DOHH2 (cell line): Measurements from ENCODE around the gene MYO5C.

Source experiments
- H3F3A ChIP-seq: fragments of 200-600 bp; sonication (generic), shearing (Covaris generic); 2 replicates; pipeline ENCODE4 v1.6.0; 2016; ENCODE audit warnings: antibody characterized with exemption, mild to moderate bottlenecking; ENCODE audit not compliant: control insufficient read depth, insufficient read depth
- H3K27ac ChIP-seq: fragments of 200-600 bp; sonication (generic); 2 replicates; pipeline ENCODE4 v1.5.1; 2014; ENCODE audit warnings: low read depth, mild to moderate bottlenecking, low read length, moderate library complexity
- H3K27me3 ChIP-seq: fragments of 200-600 bp; sonication (generic); 2 replicates; pipeline ENCODE4 v1.6.1; 2014; ENCODE audit warnings: mild to moderate bottlenecking, low read length, mixed read lengths; ENCODE audit not compliant: control insufficient read depth
- H3K36me3 ChIP-seq: fragments of 200-600 bp; sonication (generic); 2 replicates; pipeline ENCODE4 v1.6.1; 2014; ENCODE audit warnings: mild to moderate bottlenecking, low read length, moderate library complexity, mixed read lengths; ENCODE audit not compliant: control insufficient read depth
- H3K4me1 ChIP-seq: fragments of 200-600 bp; sonication (generic); 2 replicates; pipeline ENCODE4 v1.6.1; 2014; ENCODE audit warnings: mild to moderate bottlenecking, low read length, mixed read lengths; ENCODE audit not compliant: control insufficient read depth
- H3K4me2 ChIP-seq: fragments of 200-600 bp; sonication (generic); 2 replicates; pipeline ENCODE4 v1.6.0; 2014; ENCODE audit warnings: mild to moderate bottlenecking, low read length, moderate library complexity
- H3K4me3 ChIP-seq: fragments of 200-600 bp; sonication (generic); 2 replicates; pipeline ENCODE4 v1.5.1; 2014; ENCODE audit warnings: mild to moderate bottlenecking, low read length, mixed read lengths
- H3K79me2 ChIP-seq: fragments of 200-600 bp; sonication (generic); 2 replicates; pipeline ENCODE4 v1.6.1; 2014; ENCODE audit warnings: mild to moderate bottlenecking, low read length, mixed read lengths; ENCODE audit not compliant: control insufficient read depth
- H3K9me2 ChIP-seq: fragments of 200-600 bp; sonication (generic); replicated peaks from 2 replicates; pipeline ENCODE4 v1.6.1; 2014; ENCODE audit warnings: mild to moderate bottlenecking, low read length, mixed read lengths; ENCODE audit not compliant: control insufficient read depth
- H3K9me3 ChIP-seq: fragments of 200-600 bp; sonication (generic); 2 replicates; pipeline ENCODE4 v1.6.1; 2014; ENCODE audit warnings: antibody characterized with exemption, low read length, mixed read lengths; ENCODE audit not compliant: control insufficient read depth, insufficient read depth
- H4K20me1 ChIP-seq: fragments of 200-600 bp; sonication (generic); 2 replicates; pipeline ENCODE4 v1.6.0; 2014; ENCODE audit warnings: low read depth, mild to moderate bottlenecking, antibody characterized with exemption, low read length, moderate library complexity; ENCODE audit not compliant: control insufficient read depth, insufficient read depth
- EZH2phosphoT487 ChIP-seq: fragments of 200-600 bp; sonication (generic); IDR thresholded peaks from 2 replicates; pipeline ENCODE4 v1.6.1; 2017; ENCODE audit warnings: borderline replicate concordance, mild to moderate bottlenecking, antibody characterized with exemption, low read length, moderate library complexity, mixed read lengths
- TF ChIP-seq, protein P1 (sequence below): fragments of 200-600 bp; sonication (generic); IDR thresholded peaks from one replicate; pipeline ENCODE4 v1.5.1; 2014; ENCODE audit warnings: antibody characterized with exemption, mild to moderate bottlenecking, low read depth, low read length; ENCODE audit not compliant: poor library complexity, severe bottlenecking

Gene MYO5C

DNA sequence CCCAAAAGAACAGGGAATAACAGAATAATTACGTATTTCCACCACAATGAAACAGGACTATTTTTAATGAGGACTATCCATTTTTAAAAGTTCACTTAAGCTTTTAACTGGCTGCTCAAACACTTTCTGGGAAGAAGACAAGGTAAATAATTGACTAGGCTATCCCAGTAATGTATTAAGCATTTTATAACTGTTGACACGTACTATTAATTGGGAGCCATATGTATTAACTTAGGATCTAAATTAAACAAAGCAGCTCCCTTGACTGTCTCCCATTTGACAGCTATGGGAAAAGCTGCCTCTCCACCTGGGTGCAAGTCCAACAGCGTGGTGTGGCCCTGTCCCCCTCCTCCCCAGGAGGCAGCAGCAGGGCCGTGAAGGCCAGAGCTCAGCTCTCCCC is 36.1 kb downstream of the MYO5C start:
- no peaks in the 10 kb centered on the region for H3K9me2 ChIP-seq
- no peak overlapping the region for H3K4me3 ChIP-seq
- no peak overlapping the region for H3K4me2 ChIP-seq
- H3K4me1 ChIP-seq: peaks cover 31% of the 10 kb centered on the region
- H3K27me3 ChIP-seq: peaks cover 6% of the 10 kb centered on the region; the same call in 1 of the 2 replicates
- H3K79me2 ChIP-seq: no peaks in the 10 kb centered on the region
- TF ChIP-seq EZH2phosphoT487: no peak
- TF ChIP-seq, protein P1, sequence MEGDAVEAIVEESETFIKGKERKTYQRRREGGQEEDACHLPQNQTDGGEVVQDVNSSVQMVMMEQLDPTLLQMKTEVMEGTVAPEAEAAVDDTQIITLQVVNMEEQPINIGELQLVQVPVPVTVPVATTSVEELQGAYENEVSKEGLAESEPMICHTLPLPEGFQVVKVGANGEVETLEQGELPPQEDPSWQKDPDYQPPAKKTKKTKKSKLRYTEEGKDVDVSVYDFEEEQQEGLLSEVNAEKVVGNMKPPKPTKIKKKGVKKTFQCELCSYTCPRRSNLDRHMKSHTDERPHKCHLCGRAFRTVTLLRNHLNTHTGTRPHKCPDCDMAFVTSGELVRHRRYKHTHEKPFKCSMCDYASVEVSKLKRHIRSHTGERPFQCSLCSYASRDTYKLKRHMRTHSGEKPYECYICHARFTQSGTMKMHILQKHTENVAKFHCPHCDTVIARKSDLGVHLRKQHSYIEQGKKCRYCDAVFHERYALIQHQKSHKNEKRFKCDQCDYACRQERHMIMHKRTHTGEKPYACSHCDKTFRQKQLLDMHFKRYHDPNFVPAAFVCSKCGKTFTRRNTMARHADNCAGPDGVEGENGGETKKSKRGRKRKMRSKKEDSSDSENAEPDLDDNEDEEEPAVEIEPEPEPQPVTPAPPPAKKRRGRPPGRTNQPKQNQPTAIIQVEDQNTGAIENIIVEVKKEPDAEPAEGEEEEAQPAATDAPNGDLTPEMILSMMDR: no peak
- H3K36me3 ChIP-seq: no peaks in the 10 kb centered on the region
- H3F3A ChIP-seq: peaks cover 7% of the 10 kb centered on the region; the same call in 1 of the 2 replicates
- H3K9me3 ChIP-seq: no peaks in the 10 kb centered on the region
- no peaks in the 10 kb centered on the region for H4K20me1 ChIP-seq
- no peak overlapping the region for H3K27ac ChIP-seq

DNA sequence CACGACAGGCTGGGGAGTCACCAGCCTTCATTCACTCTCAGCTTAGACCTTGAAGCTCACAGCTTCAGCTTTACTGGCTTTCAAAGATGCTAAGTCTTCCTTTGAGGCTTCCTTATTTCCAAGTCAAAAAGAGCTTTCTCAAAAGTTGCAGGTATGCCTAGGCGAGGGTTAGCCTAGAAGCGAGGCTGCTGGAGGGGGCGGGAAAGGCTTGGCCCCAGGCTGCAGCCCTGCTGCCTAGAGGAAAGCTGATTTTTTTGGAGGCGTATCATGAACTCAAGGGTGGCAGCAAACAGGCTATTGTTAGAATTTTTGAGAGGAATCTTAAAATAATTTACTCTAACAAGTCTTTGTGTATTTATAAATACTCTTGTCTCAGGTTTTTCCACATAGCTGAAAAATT is 37.1 kb downstream of the MYO5C start:
- Histone ChIP-seq H3K4me3 (no peak overlapping the region), H3K27me3 (no peaks in the 10 kb centered on the region), H3K9me3 (no peaks in the 10 kb centered on the region), H3K4me1 (peaks cover 37% of the 10 kb centered on the region), H3K79me2 (no peaks in the 10 kb centered on the region), H3K9me2 (no peaks in the 10 kb centered on the region), H4K20me1 (no peaks in the 10 kb centered on the region), H3K4me2 (no peak overlapping the region), H3K27ac (no peak overlapping the region), H3K36me3 (no peaks in the 10 kb centered on the region), H3F3A (peaks cover 8% of the 10 kb centered on the region; the same call in 1 of the 2 replicates)
- TF ChIP-seq, protein P1: no peak
- no peak for TF ChIP-seq EZH2phosphoT487

DNA sequence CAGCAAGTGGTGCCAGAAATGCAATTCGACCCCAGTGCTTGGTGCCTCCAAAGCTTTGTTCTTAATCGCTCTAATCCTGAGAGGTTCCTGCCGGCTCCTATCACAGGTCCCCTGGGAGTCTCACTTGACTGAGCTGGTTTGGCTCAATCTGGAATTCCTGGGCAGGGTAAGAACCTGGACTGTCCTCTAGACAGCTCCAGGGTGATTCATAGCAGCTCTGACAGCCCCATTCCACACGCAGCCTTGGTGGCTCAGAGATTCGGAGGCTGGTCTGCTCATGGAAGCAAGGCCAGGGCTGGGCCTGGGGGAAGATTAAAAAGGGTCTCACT is 37.9 kb downstream of the MYO5C start:
- no peak for TF ChIP-seq EZH2phosphoT487
- TF ChIP-seq, protein P1: no peak
- Histone ChIP-seq H3K4me1 (peaks cover 37% of the 10 kb centered on the region), H3K4me3 (no peak overlapping the region), H3K79me2 (no peaks in the 10 kb centered on the region), H3K27me3 (no peaks in the 10 kb centered on the region), H3K9me3 (no peaks in the 10 kb centered on the region), H4K20me1 (no peaks in the 10 kb centered on the region), H3K9me2 (no peaks in the 10 kb centered on the region), H3K36me3 (no peaks in the 10 kb centered on the region), H3K27ac (no peak overlapping the region), H3F3A (peaks cover 13% of the 10 kb centered on the region), H3K4me2 (no peak overlapping the region)
